MG63 (cell line): ENCODE data around the gene ZNF615. TPM values are rescaled to one million over a fixed set of nuclear protein-coding genes. Genes with fewer than 3 reads are reported as not detected.

Experiments used
- DNase-seq: peaks from one replicate; pipeline ENCODE4 v3.0.0-alpha.2; 2020
- H3K27me3 ChIP-seq: fragments of 250-450 bp; sonication (Bioruptor Pico); 2 replicates; pipeline ENCODE4 v1.5.1; 2020; ENCODE audit warnings: mild to moderate bottlenecking, moderate library complexity
- H3K36me3 ChIP-seq: fragments of 250-450 bp; sonication (Bioruptor Pico); 2 replicates; pipeline ENCODE4 v1.5.1; 2020; ENCODE audit warnings: mild to moderate bottlenecking, moderate library complexity
- H3K4me3 ChIP-seq: fragments of 250-450 bp; sonication (Bioruptor Pico); 2 replicates; pipeline ENCODE4 v1.5.1; 2020; ENCODE audit warnings: mild to moderate bottlenecking, moderate library complexity
- H3K9me3 ChIP-seq: fragments of 250-450 bp; sonication (Bioruptor Pico); 2 replicates; pipeline ENCODE4 v1.5.1; 2020; ENCODE audit warnings: mild to moderate bottlenecking, moderate library complexity
- total RNA-seq: library from RNA; depleted of rRNA; stranded (reverse); fragments of >200 nt; shearing (Covaris generic); gene quantifications from 2 replicates; pipeline ENCODE4 v1.2.3, GENCODE V29; 2014; ENCODE audit warnings: low replicate concordance; rRNA removed

Gene ZNF615
- total RNA-seq, 1 experiment from 2014 or later = 5.6 TPM

- H3K36me3 ChIP-seq = peaks cover 59% of the 10 kb centered on the region
- H3K4me3 ChIP-seq = no peak overlapping the region
- no peaks in the 10 kb centered on the region for H3K27me3 ChIP-seq
- DNase-seq = no peak
- peaks cover 52% of the 10 kb centered on the region for H3K9me3 ChIP-seq
These were observed 63.0 kb downstream of the ZNF615 start for GRCh38 chr19:51944798-51945552.

Other genes with a start within 250 kb of the ZNF615 start
- gene FPR2, start 247.0 kb downstream of the ZNF615 start, total RNA-seq = not detected in 2 replicates
- gene FPR3, start 213.1 kb downstream of the ZNF615 start, total RNA-seq = not detected in 2 replicates
- 1.3 and 2.0 TPM in 2 replicates for gene ZNF577, start 120.3 kb downstream of the ZNF615 start, total RNA-seq
- gene ZNF649, start 103.2 kb downstream of the ZNF615 start, total RNA-seq = 6.6 and 7.4 TPM in 2 replicates
- 0.84 and 3.0 TPM in 2 replicates for gene ZNF613, start 80.7 kb downstream of the ZNF615 start, total RNA-seq
- 3.0 and 4.8 TPM in 2 replicates for gene ZNF350, start 21.4 kb downstream of the ZNF615 start, total RNA-seq
- 3.1 and 9.7 TPM in 2 replicates for gene ZNF614, start 20.2 kb upstream of the ZNF615 start, total RNA-seq
- gene ZNF432, start 40.6 kb upstream of the ZNF615 start, total RNA-seq = 1.2 and 3.4 TPM in 2 replicates
- 3.6 and 4.8 TPM in 2 replicates for gene ZNF841, start 87.6 kb upstream of the ZNF615 start, total RNA-seq
- 1.6 and 1.9 TPM in 2 replicates for gene ZNF616, start 131.7 kb upstream of the ZNF615 start, total RNA-seq
- gene ZNF836, start 163.4 kb upstream of the ZNF615 start, total RNA-seq = 4.0 and 5.0 TPM in 2 replicates
- gene PPP2R1A, start 181.8 kb upstream of the ZNF615 start, total RNA-seq = 74.0 and 171 TPM in 2 replicates